ENCODE measurements around the gene GAS6. TPM values are rescaled to one million over a fixed set of nuclear protein-coding genes. Genes with fewer than 3 reads are reported as not detected.
A peak's percentile ranks its signal among the peaks of the same experiment; 100 is the strongest.

The GAS6 gene
- total RNA-seq, 1 donor from 2014 or later = 47.6 TPM

- no peak for TF ChIP-seq CTCF (IDR thresholded peaks at IDR 0.05; ENCODE audit: partially characterized antibody, unreplicated experiment)
- Mint-ChIP-seq H3K4me1 (ENCODE audit: low read depth, unreplicated experiment) (peaks cover 16% of the 10 kb centered on the region), H3K27me3 (ENCODE audit: unreplicated experiment) (peaks cover 13% of the 10 kb centered on the region), H3K9me3 (ENCODE audit: unreplicated experiment) (peaks cover 10% of the 10 kb centered on the region), H3K27ac (ENCODE audit: unreplicated experiment) (peak overlapping the region; percentile 28), H3K36me3 (ENCODE audit: unreplicated experiment) (peaks cover 10% of the 10 kb centered on the region), H3K4me3 (ENCODE audit: unreplicated experiment) (no peak overlapping the region)
- peak; percentile 63 for DNase-seq
Observed at GRCh38 chr13:113817860-113818691, 45.8 kb downstream of the GAS6 start.

- H3K36me3 Mint-ChIP-seq (ENCODE audit: unreplicated experiment) = peaks cover 10% of the 10 kb centered on the region
- peak overlapping the region; percentile 28 for H3K27ac Mint-ChIP-seq (ENCODE audit: unreplicated experiment)
- peaks cover 13% of the 10 kb centered on the region for H3K27me3 Mint-ChIP-seq (ENCODE audit: unreplicated experiment)
- no peak overlapping the region for H3K4me3 Mint-ChIP-seq (ENCODE audit: unreplicated experiment)
- peak; percentile 77 for DNase-seq
- peaks cover 10% of the 10 kb centered on the region for H3K9me3 Mint-ChIP-seq (ENCODE audit: unreplicated experiment)
- TF ChIP-seq CTCF (IDR thresholded peaks at IDR 0.05; ENCODE audit: partially characterized antibody, unreplicated experiment) = peak; percentile 80
- peaks cover 13% of the 10 kb centered on the region for H3K4me1 Mint-ChIP-seq (ENCODE audit: low read depth, unreplicated experiment)
Observed at GRCh38 chr13:113816946-113817859, 46.7 kb downstream of the GAS6 start.

- Mint-ChIP-seq H3K9me3 (ENCODE audit: unreplicated experiment) (peaks cover 10% of the 10 kb centered on the region), H3K27me3 (ENCODE audit: unreplicated experiment) (peaks cover 10% of the 10 kb centered on the region), H3K4me3 (ENCODE audit: unreplicated experiment) (no peak overlapping the region), H3K36me3 (ENCODE audit: unreplicated experiment) (peaks cover 10% of the 10 kb centered on the region), H3K4me1 (ENCODE audit: low read depth, unreplicated experiment) (peaks cover 11% of the 10 kb centered on the region), H3K27ac (ENCODE audit: unreplicated experiment) (peak overlapping the region; percentile 39)
- TF ChIP-seq CTCF (IDR thresholded peaks at IDR 0.05; ENCODE audit: partially characterized antibody, unreplicated experiment) = no peak
- DNase-seq = no peak
Observed at GRCh38 chr13:113816254-113816929, 47.5 kb downstream of the GAS6 start.

GRCh38 chr13:113815151-113816058, 48.5 kb downstream of the GAS6 start:
- Mint-ChIP-seq H3K36me3 (ENCODE audit: unreplicated experiment) (peaks cover 11% of the 10 kb centered on the region), H3K27ac (ENCODE audit: unreplicated experiment) (peak overlapping the region; percentile 39), H3K27me3 (ENCODE audit: unreplicated experiment) (peaks cover 6% of the 10 kb centered on the region), H3K4me3 (ENCODE audit: unreplicated experiment) (no peak overlapping the region), H3K4me1 (ENCODE audit: low read depth, unreplicated experiment) (peaks cover 7% of the 10 kb centered on the region), H3K9me3 (ENCODE audit: unreplicated experiment) (peaks cover 5% of the 10 kb centered on the region)
- TF ChIP-seq CTCF (IDR thresholded peaks at IDR 0.05; ENCODE audit: partially characterized antibody, unreplicated experiment) = no peak
- no peak for DNase-seq

Data from glutamatergic neuron (in vitro differentiated cells).